DOHH2 (cell line): ENCODE data around the gene ZNF134.

Experiments used
- H3F3A ChIP-seq: fragments of 200-600 bp; sonication (generic), shearing (Covaris generic); 2 replicates; pipeline ENCODE4 v1.6.0; 2016; ENCODE audit warnings: antibody characterized with exemption, mild to moderate bottlenecking; ENCODE audit not compliant: control insufficient read depth, insufficient read depth
- H3K27ac ChIP-seq: fragments of 200-600 bp; sonication (generic); 2 replicates; pipeline ENCODE4 v1.5.1; 2014; ENCODE audit warnings: low read depth, mild to moderate bottlenecking, low read length, moderate library complexity
- H3K27me3 ChIP-seq: fragments of 200-600 bp; sonication (generic); 2 replicates; pipeline ENCODE4 v1.6.1; 2014; ENCODE audit warnings: mild to moderate bottlenecking, low read length, mixed read lengths; ENCODE audit not compliant: control insufficient read depth
- H3K36me3 ChIP-seq: fragments of 200-600 bp; sonication (generic); 2 replicates; pipeline ENCODE4 v1.6.1; 2014; ENCODE audit warnings: mild to moderate bottlenecking, low read length, moderate library complexity, mixed read lengths; ENCODE audit not compliant: control insufficient read depth
- H3K4me1 ChIP-seq: fragments of 200-600 bp; sonication (generic); 2 replicates; pipeline ENCODE4 v1.6.1; 2014; ENCODE audit warnings: mild to moderate bottlenecking, low read length, mixed read lengths; ENCODE audit not compliant: control insufficient read depth
- H3K4me2 ChIP-seq: fragments of 200-600 bp; sonication (generic); 2 replicates; pipeline ENCODE4 v1.6.0; 2014; ENCODE audit warnings: mild to moderate bottlenecking, low read length, moderate library complexity
- H3K4me3 ChIP-seq: fragments of 200-600 bp; sonication (generic); 2 replicates; pipeline ENCODE4 v1.5.1; 2014; ENCODE audit warnings: mild to moderate bottlenecking, low read length, mixed read lengths
- H3K79me2 ChIP-seq: fragments of 200-600 bp; sonication (generic); 2 replicates; pipeline ENCODE4 v1.6.1; 2014; ENCODE audit warnings: mild to moderate bottlenecking, low read length, mixed read lengths; ENCODE audit not compliant: control insufficient read depth
- H3K9me2 ChIP-seq: fragments of 200-600 bp; sonication (generic); replicated peaks from 2 replicates; pipeline ENCODE4 v1.6.1; 2014; ENCODE audit warnings: mild to moderate bottlenecking, low read length, mixed read lengths; ENCODE audit not compliant: control insufficient read depth
- H3K9me3 ChIP-seq: fragments of 200-600 bp; sonication (generic); 2 replicates; pipeline ENCODE4 v1.6.1; 2014; ENCODE audit warnings: antibody characterized with exemption, low read length, mixed read lengths; ENCODE audit not compliant: control insufficient read depth, insufficient read depth
- H4K20me1 ChIP-seq: fragments of 200-600 bp; sonication (generic); 2 replicates; pipeline ENCODE4 v1.6.0; 2014; ENCODE audit warnings: low read depth, mild to moderate bottlenecking, antibody characterized with exemption, low read length, moderate library complexity; ENCODE audit not compliant: control insufficient read depth, insufficient read depth
- CTCF ChIP-seq: fragments of 200-600 bp; sonication (generic); IDR thresholded peaks from one replicate; pipeline ENCODE4 v1.5.1; 2014; ENCODE audit warnings: antibody characterized with exemption, mild to moderate bottlenecking, low read depth, low read length; ENCODE audit not compliant: poor library complexity, severe bottlenecking
- EZH2phosphoT487 ChIP-seq: fragments of 200-600 bp; sonication (generic); IDR thresholded peaks from 2 replicates; pipeline ENCODE4 v1.6.1; 2017; ENCODE audit warnings: borderline replicate concordance, mild to moderate bottlenecking, antibody characterized with exemption, low read length, moderate library complexity, mixed read lengths

ZNF134 gene

GRCh38 chr19:57583104-57583520, 30.9 kb upstream of the ZNF134 start:
- no peak overlapping the region for H3K4me3 ChIP-seq
- H3K36me3 ChIP-seq = no peaks in the 10 kb centered on the region; the same call in 1 of the 2 replicates
- H3K9me3 ChIP-seq = peaks cover 52% of the 10 kb centered on the region
- no peaks in the 10 kb centered on the region for H4K20me1 ChIP-seq
- no peaks in the 10 kb centered on the region for H3F3A ChIP-seq
- no peak overlapping the region for H3K27ac ChIP-seq
- TF ChIP-seq EZH2phosphoT487 (no peak), CTCF (no peak)
- H3K4me2 ChIP-seq = no peak overlapping the region
- H3K79me2 ChIP-seq = no peaks in the 10 kb centered on the region
- no peaks in the 10 kb centered on the region for H3K9me2 ChIP-seq
- H3K27me3 ChIP-seq = no peaks in the 10 kb centered on the region
- peaks cover 9% of the 10 kb centered on the region for H3K4me1 ChIP-seq

- Histone ChIP-seq H3K36me3 (no peaks in the 10 kb centered on the region), H3K27me3 (no peaks in the 10 kb centered on the region), H4K20me1 (no peaks in the 10 kb centered on the region), H3K79me2 (no peaks in the 10 kb centered on the region), H3K4me2 (no peak within 1 kb of the TSS), H3K9me2 (no peaks in the 10 kb centered on the region), H3K4me1 (peaks cover 6% of the 10 kb centered on the region), H3K9me3 (peaks cover 54% of the 10 kb centered on the region), H3K27ac (no peak within 1 kb of the TSS), H3K4me3 (no peak within 1 kb of the TSS), H3F3A (no peaks in the 10 kb centered on the region)
- TF ChIP-seq CTCF (no peak), EZH2phosphoT487 (no peak)
These were observed 30.3 kb upstream of the ZNF134 start, which contains the start of gene ZIK1 for GRCh38 chr19:57583521-57584416. Gene ZIK1 (plus strand): TSS chr19:57584145. CDS start chr19:57584357, 212 bp downstream.

- TF ChIP-seq EZH2phosphoT487 = no peak
- no peak for TF ChIP-seq CTCF
- Histone ChIP-seq H3K4me2 (no peak overlapping the region), H3K4me1 (no peaks in the 10 kb centered on the region), H3K27ac (no peak overlapping the region), H3F3A (no peaks in the 10 kb centered on the region), H3K36me3 (no peaks in the 10 kb centered on the region), H3K27me3 (no peaks in the 10 kb centered on the region), H3K9me2 (no peaks in the 10 kb centered on the region), H3K4me3 (no peak overlapping the region), H3K79me2 (no peaks in the 10 kb centered on the region), H3K9me3 (peaks cover 48% of the 10 kb centered on the region; the same call in 1 of the 2 replicates), H4K20me1 (no peaks in the 10 kb centered on the region)
These were observed 26.5 kb upstream of the ZNF134 start for GRCh38 chr19:57587529-57587928.
